ENCODE data around the gene MAGOH. TPM values are rescaled to one million over a fixed set of nuclear protein-coding genes. Genes with fewer than 3 reads are reported as not detected.

The MAGOH gene
- total RNA-seq, 1 donor from 2014 or later = 35.7 TPM

GRCh38 chr1:53266038-53266437 is 27.7 kb upstream of the MAGOH start:
- TF ChIP-seq EZH2 (IDR thresholded peaks at IDR 0.05; ENCODE audit: insufficient read depth, low read length) = no peak
- TF ChIP-seq, protein P1, sequence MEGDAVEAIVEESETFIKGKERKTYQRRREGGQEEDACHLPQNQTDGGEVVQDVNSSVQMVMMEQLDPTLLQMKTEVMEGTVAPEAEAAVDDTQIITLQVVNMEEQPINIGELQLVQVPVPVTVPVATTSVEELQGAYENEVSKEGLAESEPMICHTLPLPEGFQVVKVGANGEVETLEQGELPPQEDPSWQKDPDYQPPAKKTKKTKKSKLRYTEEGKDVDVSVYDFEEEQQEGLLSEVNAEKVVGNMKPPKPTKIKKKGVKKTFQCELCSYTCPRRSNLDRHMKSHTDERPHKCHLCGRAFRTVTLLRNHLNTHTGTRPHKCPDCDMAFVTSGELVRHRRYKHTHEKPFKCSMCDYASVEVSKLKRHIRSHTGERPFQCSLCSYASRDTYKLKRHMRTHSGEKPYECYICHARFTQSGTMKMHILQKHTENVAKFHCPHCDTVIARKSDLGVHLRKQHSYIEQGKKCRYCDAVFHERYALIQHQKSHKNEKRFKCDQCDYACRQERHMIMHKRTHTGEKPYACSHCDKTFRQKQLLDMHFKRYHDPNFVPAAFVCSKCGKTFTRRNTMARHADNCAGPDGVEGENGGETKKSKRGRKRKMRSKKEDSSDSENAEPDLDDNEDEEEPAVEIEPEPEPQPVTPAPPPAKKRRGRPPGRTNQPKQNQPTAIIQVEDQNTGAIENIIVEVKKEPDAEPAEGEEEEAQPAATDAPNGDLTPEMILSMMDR (IDR thresholded peaks at IDR 0.05; ENCODE audit: insufficient read depth, low read depth, low read length) = peak; percentile 15
- no peak overlapping the region for H3K4me2 ChIP-seq (ENCODE audit: low read length)
- Mint-ChIP-seq H3K9me3 (ENCODE audit: unreplicated experiment) (peaks cover 4% of the 10 kb centered on the region), H3K4me3 (ENCODE audit: unreplicated experiment) (no peak overlapping the region), H3K4me1 (ENCODE audit: low read depth, unreplicated experiment) (no peaks in the 10 kb centered on the region), H3K27me3 (ENCODE audit: low read depth, unreplicated experiment) (no peaks in the 10 kb centered on the region), H3K36me3 (ENCODE audit: low read depth, unreplicated experiment) (peaks cover 14% of the 10 kb centered on the region), H3K27ac (ENCODE audit: unreplicated experiment) (no peak overlapping the region)
- no peak overlapping the region for H2AFZ ChIP-seq (ENCODE audit: low read depth, low read length)
- no peaks in the 10 kb centered on the region for H3K4me1 ChIP-seq (ENCODE audit: insufficient read depth, low read length)
- DNase-seq (ENCODE audit: low read depth) = no peak
- H3K9ac ChIP-seq (ENCODE audit: low read length) = no peak overlapping the region
- H3K79me2 ChIP-seq (ENCODE audit: insufficient read depth, low read length) = no peaks in the 10 kb centered on the region
- peaks cover 22% of the 10 kb centered on the region for H3K36me3 ChIP-seq (ENCODE audit: insufficient read depth, low read length)
- no peaks in the 10 kb centered on the region for H3K9me3 ChIP-seq (ENCODE audit: insufficient read depth, low read depth, low read length)
- no peak for FAIRE-seq
- no peak overlapping the region for H3K27ac ChIP-seq (ENCODE audit: low read depth, low read length)
- H4K20me1 ChIP-seq (ENCODE audit: insufficient read depth, low read length) = no peaks in the 10 kb centered on the region
- no peaks in the 10 kb centered on the region for H3K27me3 ChIP-seq (ENCODE audit: insufficient read depth, low read length)
- no peak overlapping the region for H3K4me3 ChIP-seq (ENCODE audit: insufficient read depth, low read depth, low read length)

GRCh38 chr1:53265581-53265980 is 27.3 kb upstream of the MAGOH start:
- H3K36me3 Mint-ChIP-seq (ENCODE audit: low read depth, unreplicated experiment) = peaks cover 14% of the 10 kb centered on the region
- Histone ChIP-seq H3K27me3 (ENCODE audit: insufficient read depth, low read length) (no peaks in the 10 kb centered on the region), H3K4me2 (ENCODE audit: low read length) (no peak overlapping the region)

GRCh38 chr1:53264048-53264447 is 25.7 kb upstream of the MAGOH start:
- no peak overlapping the region for H2AFZ ChIP-seq (ENCODE audit: low read depth, low read length)
- H3K9me3 Mint-ChIP-seq (ENCODE audit: unreplicated experiment) = no peaks in the 10 kb centered on the region
- H3K4me3 Mint-ChIP-seq (ENCODE audit: unreplicated experiment) = no peak overlapping the region
- no peak overlapping the region for H3K4me3 ChIP-seq (ENCODE audit: insufficient read depth, low read depth, low read length)
- no peak overlapping the region for H3K27ac Mint-ChIP-seq (ENCODE audit: unreplicated experiment)
- no peaks in the 10 kb centered on the region for H3K4me1 Mint-ChIP-seq (ENCODE audit: low read depth, unreplicated experiment)
- no peaks in the 10 kb centered on the region for H3K27me3 ChIP-seq (ENCODE audit: insufficient read depth, low read length)
- H3K9ac ChIP-seq (ENCODE audit: low read length) = no peak overlapping the region
- no peaks in the 10 kb centered on the region for H3K4me1 ChIP-seq (ENCODE audit: insufficient read depth, low read length)
- H3K79me2 ChIP-seq (ENCODE audit: insufficient read depth, low read length) = no peaks in the 10 kb centered on the region
- FAIRE-seq (no peak), DNase-seq (ENCODE audit: low read depth) (no peak)
- H3K36me3 Mint-ChIP-seq (ENCODE audit: low read depth, unreplicated experiment) = peaks cover 11% of the 10 kb centered on the region
- peaks cover 28% of the 10 kb centered on the region for H3K36me3 ChIP-seq (ENCODE audit: insufficient read depth, low read length)
- no peaks in the 10 kb centered on the region for H3K9me3 ChIP-seq (ENCODE audit: insufficient read depth, low read depth, low read length)
- H3K4me2 ChIP-seq (ENCODE audit: low read length) = no peak overlapping the region
- no peaks in the 10 kb centered on the region for H3K27me3 Mint-ChIP-seq (ENCODE audit: low read depth, unreplicated experiment)
- H3K27ac ChIP-seq (ENCODE audit: low read depth, low read length) = no peak overlapping the region
- TF ChIP-seq, protein P1 (IDR thresholded peaks at IDR 0.05; ENCODE audit: insufficient read depth, low read depth, low read length) = no peak
- no peak for TF ChIP-seq EZH2 (IDR thresholded peaks at IDR 0.05; ENCODE audit: insufficient read depth, low read length)
- H4K20me1 ChIP-seq (ENCODE audit: insufficient read depth, low read length) = no peaks in the 10 kb centered on the region

More at GRCh38 chr1:53265581-53265980, 27.3 kb upstream of the MAGOH start:
- Histone ChIP-seq H3K79me2 (ENCODE audit: insufficient read depth, low read length) (no peaks in the 10 kb centered on the region), H4K20me1 (ENCODE audit: insufficient read depth, low read length) (no peaks in the 10 kb centered on the region), H2AFZ (ENCODE audit: low read depth, low read length) (no peak overlapping the region), H3K4me3 (ENCODE audit: insufficient read depth, low read depth, low read length) (no peak overlapping the region), H3K36me3 (ENCODE audit: insufficient read depth, low read length) (peaks cover 26% of the 10 kb centered on the region), H3K9me3 (ENCODE audit: insufficient read depth, low read depth, low read length) (no peaks in the 10 kb centered on the region), H3K9ac (ENCODE audit: low read length) (no peak overlapping the region), H3K4me1 (ENCODE audit: insufficient read depth, low read length) (no peaks in the 10 kb centered on the region), H3K27ac (ENCODE audit: low read depth, low read length) (no peak overlapping the region)
- FAIRE-seq (no peak), DNase-seq (ENCODE audit: low read depth) (no peak)
- Mint-ChIP-seq H3K9me3 (ENCODE audit: unreplicated experiment) (no peaks in the 10 kb centered on the region), H3K4me1 (ENCODE audit: low read depth, unreplicated experiment) (no peaks in the 10 kb centered on the region), H3K27me3 (ENCODE audit: low read depth, unreplicated experiment) (no peaks in the 10 kb centered on the region), H3K4me3 (ENCODE audit: unreplicated experiment) (no peak overlapping the region), H3K27ac (ENCODE audit: unreplicated experiment) (no peak overlapping the region)
- no peak for TF ChIP-seq EZH2 (IDR thresholded peaks at IDR 0.05; ENCODE audit: insufficient read depth, low read length)
- TF ChIP-seq, protein P1 (IDR thresholded peaks at IDR 0.05; ENCODE audit: insufficient read depth, low read depth, low read length) = no peak

Data from astrocyte (in vitro differentiated cells and primary cell).